PC-3 (cell line): ENCODE results near the gene PTPRR. TPM values are rescaled to one million over a fixed set of nuclear protein-coding genes. Genes with fewer than 3 reads are reported as not detected.
A peak's percentile ranks its signal among the peaks of the same experiment; 100 is the strongest.

Experiments
- ATAC-seq: fragments of 200-7000 bp; cut with Tn5 transposase; 2 replicates; pipeline ENCODE4 v1.9.1; 2020; ENCODE audit warnings: mild to moderate bottlenecking, moderate library complexity
- BruUV-seq: library from RNA; stranded (reverse); fragments of 400-500 nt; replicated peaks from 2 replicates; lab custom pipeline; 2021; lab: Mats Ljungman, UMichigan
- CTCF ChIA-PET: fragments of 300-600 bp; sonication (Branson Sonifier 250); formaldehyde crosslinking; loops from one replicate; lab custom pipeline; 2022; ENCODE audit warnings: antibody characterized with exemption; lab: Charles Lee
- POLR2A ChIA-PET: fragments of 300-600 bp; sonication (Branson Sonifier 250); formaldehyde crosslinking; loops from one replicate; lab custom pipeline; 2022; ENCODE audit warnings: antibody characterized with exemption; ENCODE audit not compliant: unreplicated experiment; lab: Charles Lee
- DNase-seq: peaks from one replicate; pipeline ENCODE4 v3.0.0-alpha.2; 2015
- H2AFZ ChIP-seq: fragments of 300-600 bp; sonication (generic); 2 replicates; pipeline ENCODE4 v1.6.0; 2016; ENCODE audit warnings: antibody characterized with exemption, low read length
- H3F3A ChIP-seq: fragments of 300-600 bp; sonication (generic); one replicate; pipeline ENCODE4 v1.6.0; 2017; ENCODE audit warnings: antibody characterized with exemption, low read length, control low read depth, mild to moderate bottlenecking; ENCODE audit not compliant: unreplicated experiment
- H3K27ac ChIP-seq: fragments of 300-600 bp; sonication (generic); 2 replicates; pipeline ENCODE4 v1.5.1; 2016; ENCODE audit warnings: mild to moderate bottlenecking, low read length
- H3K27me3 ChIP-seq: fragments of 300-600 bp; sonication (generic); 2 replicates; pipeline ENCODE4 v1.6.1; 2016; ENCODE audit warnings: low read length, mixed read lengths
- H3K36me3 ChIP-seq: fragments of 300-600 bp; sonication (generic); 2 replicates; pipeline ENCODE4 v1.6.1; 2016; ENCODE audit warnings: low read depth, mixed run types, low read length, mixed read lengths
- H3K4me1 ChIP-seq: fragments of 300-600 bp; sonication (generic); 2 replicates; pipeline ENCODE4 v1.5.1; 2016; ENCODE audit warnings: low read length; ENCODE audit not compliant: insufficient read depth
- H3K4me2 ChIP-seq: fragments of 300-600 bp; sonication (generic); 2 replicates; pipeline ENCODE4 v1.6.0; 2016; ENCODE audit warnings: low read length
- H3K4me3 ChIP-seq: fragments of 300-600 bp; sonication (generic); 2 replicates; pipeline ENCODE4 v1.5.1; 2016; ENCODE audit warnings: mild to moderate bottlenecking, low read length, mixed read lengths
- H3K79me2 ChIP-seq: fragments of 300-600 bp; sonication (generic); 2 replicates; pipeline ENCODE4 v1.6.1; 2017; ENCODE audit warnings: low read length, mixed read lengths
- H3K9ac ChIP-seq: fragments of 300-600 bp; sonication (generic); 2 replicates; pipeline ENCODE4 v1.6.0; 2016; ENCODE audit warnings: mild to moderate bottlenecking, low read length
- H3K9me2 ChIP-seq: fragments of 300-600 bp; sonication (generic); replicated peaks from 2 replicates; pipeline ENCODE4 v1.6.1; 2016; ENCODE audit warnings: mixed run types, low read length, mixed read lengths
- H3K9me3 ChIP-seq: fragments of 300-600 bp; sonication (generic); 2 replicates; pipeline ENCODE4 v1.6.1; 2016; ENCODE audit warnings: low read length, mixed read lengths
- H4K20me1 ChIP-seq: fragments of 300-600 bp; sonication (generic); 2 replicates; pipeline ENCODE4 v1.6.1; 2016; ENCODE audit warnings: low read length, mixed read lengths
- CTCF ChIP-seq: fragments of 300-600 bp; sonication (generic); conservative IDR thresholded peaks from 2 replicates; pipeline ENCODE4 v1.5.1; 2017; ENCODE audit warnings: antibody characterized with exemption, low read depth, mild to moderate bottlenecking, low read length
- EZH2 ChIP-seq: fragments of 300-600 bp; sonication (generic); IDR thresholded peaks from one replicate; pipeline ENCODE4 v1.6.1; 2017; ENCODE audit warnings: antibody characterized with exemption, mild to moderate bottlenecking, low read length; ENCODE audit not compliant: unreplicated experiment
- EZH2phosphoT487 ChIP-seq: fragments of 300-600 bp; sonication (generic); IDR thresholded peaks from 2 replicates; pipeline ENCODE4 v1.6.1; 2018; ENCODE audit warnings: mild to moderate bottlenecking, antibody characterized with exemption, low read length, borderline replicate concordance
- intact Hi-C: fragments of 100-400 bp; cut with micrococcal nuclease; formaldehyde crosslinking; loops from 2 replicates; pipeline ENCODE4 v1.9.0; 2023
- total RNA-seq: library from RNA; depleted of rRNA; stranded (reverse); fragments of >200 nt; gene quantifications from 2 replicates; pipeline ENCODE4 v1.2.3, GENCODE V29; 2014

The PTPRR gene
- total RNA-seq, 1 experiment from 2014 or later, result 3.1 TPM

- Histone ChIP-seq H3K9me3 (no peaks in the 10 kb centered on the region), H3K4me1 (peaks cover 37% of the 10 kb centered on the region), H3K27ac (peak overlapping the region; percentile 25), H3K36me3 (no peaks in the 10 kb centered on the region), H3F3A (no peaks in the 10 kb centered on the region), H3K9ac (no peak overlapping the region), H3K79me2 (no peaks in the 10 kb centered on the region), H2AFZ (no peak overlapping the region), H3K9me2 (no peaks in the 10 kb centered on the region), H4K20me1 (no peaks in the 10 kb centered on the region), H3K27me3 (no peaks in the 10 kb centered on the region), H3K4me3 (no peak overlapping the region), H3K4me2 (peak overlapping the region; percentile 33)
- DNase-seq, result peak; percentile 78
- ATAC-seq, result peak; percentile 86
- no peak for TF ChIP-seq CTCF
- TF ChIP-seq EZH2, result no peak
- no peak for TF ChIP-seq EZH2phosphoT487
- ChIA-PET CTCF (no interaction called here), POLR2A (interaction anchor here (0.7 kb wide), 1 partner anchor 13 kb away, joined by 6 read pairs; no protein-coding TSS in a partner anchor)
- intact Hi-C loops, result loop anchor here (1.0 kb wide), 1 partner anchor 45 kb away; no protein-coding TSS in a partner anchor
- no TSS peak for BruUV-seq
Measured at GRCh38 chr12:70796989-70797388, 123.5 kb downstream of the PTPRR start.

- no peak for TF ChIP-seq EZH2phosphoT487
- ATAC-seq (peak; percentile 55), DNase-seq (peak; percentile 47)
- intact Hi-C loops, result loop anchor here (1.0 to 2.0 kb wide), 2 partner anchors 21 to 39 kb away; no protein-coding TSS in a partner anchor
- Histone ChIP-seq H3K4me1 (peaks cover 37% of the 10 kb centered on the region), H3K9me3 (no peaks in the 10 kb centered on the region), H3K27ac (no peak overlapping the region), H3K36me3 (no peaks in the 10 kb centered on the region), H3K27me3 (no peaks in the 10 kb centered on the region), H3K9ac (no peak overlapping the region), H3K4me2 (no peak overlapping the region), H3K9me2 (no peaks in the 10 kb centered on the region), H3K79me2 (no peaks in the 10 kb centered on the region), H4K20me1 (no peaks in the 10 kb centered on the region), H3F3A (no peaks in the 10 kb centered on the region), H3K4me3 (no peak overlapping the region), H2AFZ (no peak overlapping the region)
- BruUV-seq, result no TSS peak
- ChIA-PET POLR2A (no interaction called here), CTCF (no interaction called here)
Measured at GRCh38 chr12:70795608-70796007, 124.9 kb downstream of the PTPRR start.

- H3K27ac ChIP-seq, result no peak overlapping the region
- no peaks in the 10 kb centered on the region for H3K79me2 ChIP-seq
- BruUV-seq, result no TSS peak
- TF ChIP-seq EZH2phosphoT487 (no peak), CTCF (no peak), EZH2 (no peak)
- no peak overlapping the region for H3K9ac ChIP-seq
- no peak overlapping the region for H3K4me3 ChIP-seq
- no peak overlapping the region for H2AFZ ChIP-seq
- peaks cover 37% of the 10 kb centered on the region for H3K4me1 ChIP-seq
- no peak overlapping the region for H3K4me2 ChIP-seq
- no peaks in the 10 kb centered on the region for H3K9me2 ChIP-seq
- H4K20me1 ChIP-seq, result no peaks in the 10 kb centered on the region
- ATAC-seq (no peak), DNase-seq (peak; percentile 67)
- no peaks in the 10 kb centered on the region for H3F3A ChIP-seq
- ChIA-PET CTCF (no interaction called here), POLR2A (no interaction called here)
- intact Hi-C loops, result loop anchor here (2.0 kb wide), 1 partner anchor 37 kb away; no protein-coding TSS in a partner anchor
- H3K27me3 ChIP-seq, result no peaks in the 10 kb centered on the region
- no peaks in the 10 kb centered on the region for H3K9me3 ChIP-seq
- no peaks in the 10 kb centered on the region for H3K36me3 ChIP-seq
Measured at GRCh38 chr12:70794131-70794530, 126.4 kb downstream of the PTPRR start.
